Ovary (tissue), 3 donors: Measurements from ENCODE around the gene NPY5R.

ENCODE experiments used
- CTCF ChIP-seq, 3 donors: fragments of 450-650 bp in 2 of 3; fragments of 200-600 bp in 1 of 3; IDR thresholded peaks; one replicate each; pipeline versions ENCODE4 v1.5.1 to v1.8.0; 2016 to 2022; ENCODE audit warnings: antibody characterized with exemption in 3 of 3, mild to moderate bottlenecking in 1 of 3
- POLR2A ChIP-seq: fragments of 450-650 bp; IDR thresholded peaks from one replicate; pipeline ENCODE4 v1.6.1; 2017; ENCODE audit warnings: antibody characterized with exemption, mild to moderate bottlenecking, moderate library complexity
- donor health status: DM: no; HTN: no; CAD: no.

DNA sequence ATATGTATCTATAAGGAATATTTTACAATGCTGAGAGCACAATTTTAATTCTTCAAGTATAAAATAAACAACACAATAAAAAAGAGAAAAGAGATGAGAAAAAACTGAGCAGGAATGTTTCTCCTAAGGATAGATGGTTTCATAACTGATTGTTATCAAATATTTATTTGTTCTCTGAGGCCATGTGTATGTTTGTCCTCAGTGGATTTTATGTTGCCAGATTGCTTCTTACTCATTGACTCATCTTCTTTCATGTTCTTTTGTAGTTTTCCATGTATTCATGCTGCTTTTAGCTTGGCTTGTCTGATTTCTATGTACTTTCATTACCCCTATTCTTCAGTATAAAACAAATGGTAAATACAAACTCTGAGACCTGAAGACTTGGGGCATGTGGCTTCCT lies 41.2 kb downstream of the NPY5R start:
- TF ChIP-seq CTCF (IDR thresholded peaks at IDR 0.05) (no peak), POLR2A (no peak)
